Upper lobe of left lung (tissue), 6 donors: ENCODE measurements around the gene TGFBR3. TPM values are rescaled to one million over a fixed set of nuclear protein-coding genes. Genes with fewer than 3 reads are reported as not detected.
"Not testable (repeated sequence)": the region's sequence is repeated elsewhere in the genome, so short reads cannot be mapped to it uniquely, and the experiment has no call there.

ENCODE experiments used
- ATAC-seq, 2 donors: fragments of 200-7000 bp; cut with Tn5 transposase; one replicate each; pipeline ENCODE4 v1.9.1; 2022; ENCODE audit warnings: mild to moderate bottlenecking in 2 of 2, moderate library complexity in 2 of 2; ENCODE audit not compliant: low FRiP score in 2 of 2
- DNase-seq, 2 donors: peaks; one replicate each; pipeline ENCODE4 v3.0.0-alpha.2; 2019 to 2020
- H3K27ac ChIP-seq, 4 donors: fragments of 200-600 bp; sonication (generic); one replicate each; pipeline ENCODE4 v1.5.1; 2016 to 2019
- H3K27me3 ChIP-seq, 4 donors: fragments of 200-600 bp; sonication (generic); one replicate each; pipeline ENCODE4 v1.5.1; 2017 to 2019
- H3K36me3 ChIP-seq, 4 donors: fragments of 200-600 bp; sonication (generic); one replicate each; pipeline ENCODE4 v1.5.1; 2016 to 2019
- H3K4me1 ChIP-seq, 4 donors: fragments of 200-600 bp; sonication (generic); one replicate each; pipeline ENCODE4 v1.5.1; 2018 to 2019
- H3K4me3 ChIP-seq, 4 donors: fragments of 200-600 bp; sonication (generic); one replicate each; pipeline ENCODE4 v1.5.1; 2017 to 2019; ENCODE audit warnings: mild to moderate bottlenecking in 2 of 4, moderate library complexity in 1 of 4
- H3K9me3 ChIP-seq, 4 donors: fragments of 200-600 bp; sonication (generic); one replicate each; pipeline ENCODE4 v1.5.1; 2018 to 2019
- EP300 ChIP-seq, 4 donors: sonication (generic); formaldehyde crosslinking; IDR thresholded peaks; one replicate each; pipeline ENCODE4 v1.5.1; 2017; ENCODE audit warnings: antibody characterized with exemption in 4 of 4, control low read depth in 2 of 4
- POLR2A ChIP-seq, 4 donors: fragments of 450-650 bp; IDR thresholded peaks; one replicate each; pipeline ENCODE4 v1.5.1; 2016 to 2017; ENCODE audit warnings: antibody characterized with exemption in 4 of 4, mild to moderate bottlenecking in 2 of 4
- POLR2AphosphoS5 ChIP-seq, 2 donors: sonication (generic); formaldehyde crosslinking; IDR thresholded peaks; one replicate each; pipeline ENCODE4 v1.5.1; 2017; ENCODE audit warnings: antibody characterized with exemption in 2 of 2
- WGBS, 2 donors: methylation state at CpG; one replicate each; pipeline ENCODE4 v1.1.5; 2017 to 2018; 5-methylcytosine and 5-hydroxymethylcytosine counted together
- total RNA-seq, 6 donors: library from RNA; depleted of rRNA in 4 of 6; stranded (reverse); fragments of >200 nt in 4 of 6; gene quantifications; one replicate each; pipeline versions ENCODE4 v1.1.0 to v1.2.1, GENCODE V29; 2016 to 2021
- TF ChIP-seq, protein P1 (sequence below), 6 experiments: fragments of 450-650 bp in 4 of 6; fragments of 200-600 bp in 2 of 6; sonication (generic) in 2 of 6; IDR thresholded peaks; one replicate each; pipeline ENCODE4 v1.5.1; 2016 to 2019; ENCODE audit warnings: antibody characterized with exemption in 6 of 6
- donor health status: DM: no; HTN: no; CAD: no; lungs with moderate emphysema.
- donor health status: DM: no; HTN: yes; CAD: no; lungs with severe emphysema.

Gene TGFBR3
- total RNA-seq, 6 donors from 2014 or later, result 33.5 to 78.3 (median 57.1) TPM

DNA sequence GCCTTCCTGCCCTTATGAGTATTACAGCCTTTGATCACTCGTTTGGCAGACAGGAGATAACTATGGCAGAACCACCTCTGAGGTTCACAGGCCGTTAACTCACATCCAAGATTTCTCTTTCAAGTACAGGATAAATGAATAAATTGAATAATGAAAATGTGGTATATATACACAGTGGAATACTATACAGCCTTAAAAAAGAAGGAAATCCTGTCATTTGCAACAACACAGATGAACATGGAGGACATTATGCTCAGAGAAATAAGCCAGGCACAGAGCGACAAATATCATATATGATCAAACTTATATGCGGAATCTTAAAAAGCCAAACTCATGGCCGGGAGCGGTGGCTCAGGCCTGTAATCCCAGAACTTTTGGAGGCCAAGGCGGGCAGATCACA lies 32.6 kb downstream of the TGFBR3 start:
- Histone ChIP-seq H3K4me3 (no peak overlapping the region), H3K4me1 (peaks cover 9 to 17% (median 12%) of the 10 kb centered on the region in 4 donors), H3K9me3 (no peaks in the 10 kb centered on the region), H3K36me3 (no peaks in the 10 kb centered on the region), H3K27me3 (no peaks in the 10 kb centered on the region), H3K27ac (no peak overlapping the region)
- TF ChIP-seq, protein P1, sequence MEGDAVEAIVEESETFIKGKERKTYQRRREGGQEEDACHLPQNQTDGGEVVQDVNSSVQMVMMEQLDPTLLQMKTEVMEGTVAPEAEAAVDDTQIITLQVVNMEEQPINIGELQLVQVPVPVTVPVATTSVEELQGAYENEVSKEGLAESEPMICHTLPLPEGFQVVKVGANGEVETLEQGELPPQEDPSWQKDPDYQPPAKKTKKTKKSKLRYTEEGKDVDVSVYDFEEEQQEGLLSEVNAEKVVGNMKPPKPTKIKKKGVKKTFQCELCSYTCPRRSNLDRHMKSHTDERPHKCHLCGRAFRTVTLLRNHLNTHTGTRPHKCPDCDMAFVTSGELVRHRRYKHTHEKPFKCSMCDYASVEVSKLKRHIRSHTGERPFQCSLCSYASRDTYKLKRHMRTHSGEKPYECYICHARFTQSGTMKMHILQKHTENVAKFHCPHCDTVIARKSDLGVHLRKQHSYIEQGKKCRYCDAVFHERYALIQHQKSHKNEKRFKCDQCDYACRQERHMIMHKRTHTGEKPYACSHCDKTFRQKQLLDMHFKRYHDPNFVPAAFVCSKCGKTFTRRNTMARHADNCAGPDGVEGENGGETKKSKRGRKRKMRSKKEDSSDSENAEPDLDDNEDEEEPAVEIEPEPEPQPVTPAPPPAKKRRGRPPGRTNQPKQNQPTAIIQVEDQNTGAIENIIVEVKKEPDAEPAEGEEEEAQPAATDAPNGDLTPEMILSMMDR (IDR thresholded peaks at IDR 0.05), result no peak
- TF ChIP-seq POLR2AphosphoS5 (IDR thresholded peaks at IDR 0.05), result no peak
- no peak for TF ChIP-seq EP300 (IDR thresholded peaks at IDR 0.05)
- no peak for TF ChIP-seq POLR2A (IDR thresholded peaks at IDR 0.05)
- 91 to 93% methylated on average over 7 of the region's 7 CpGs for WGBS, 2 donors
- DNase-seq (no peak), ATAC-seq (no peak)

DNA sequence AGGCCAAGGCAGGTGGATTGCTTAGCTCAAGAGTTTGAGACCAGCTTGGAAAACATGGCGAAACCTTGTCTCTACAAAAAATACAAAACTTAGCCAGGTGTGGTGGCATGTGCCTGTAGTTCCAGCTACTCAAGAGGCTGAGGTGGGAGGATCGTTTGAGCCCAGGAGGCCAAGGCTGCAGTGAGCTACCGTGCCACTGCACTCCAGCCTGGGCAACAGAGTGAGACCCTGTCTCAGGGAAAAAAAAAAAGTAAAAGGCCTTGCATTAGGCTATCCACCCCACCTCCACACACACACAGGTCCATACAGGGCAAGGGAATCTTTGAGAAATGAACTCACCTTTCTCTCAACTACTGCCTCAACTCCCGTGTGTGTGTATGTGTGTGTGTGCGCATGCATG lies 33.9 kb downstream of the TGFBR3 start:
- ATAC-seq, DNase-seq: not testable (repeated sequence)

DNA sequence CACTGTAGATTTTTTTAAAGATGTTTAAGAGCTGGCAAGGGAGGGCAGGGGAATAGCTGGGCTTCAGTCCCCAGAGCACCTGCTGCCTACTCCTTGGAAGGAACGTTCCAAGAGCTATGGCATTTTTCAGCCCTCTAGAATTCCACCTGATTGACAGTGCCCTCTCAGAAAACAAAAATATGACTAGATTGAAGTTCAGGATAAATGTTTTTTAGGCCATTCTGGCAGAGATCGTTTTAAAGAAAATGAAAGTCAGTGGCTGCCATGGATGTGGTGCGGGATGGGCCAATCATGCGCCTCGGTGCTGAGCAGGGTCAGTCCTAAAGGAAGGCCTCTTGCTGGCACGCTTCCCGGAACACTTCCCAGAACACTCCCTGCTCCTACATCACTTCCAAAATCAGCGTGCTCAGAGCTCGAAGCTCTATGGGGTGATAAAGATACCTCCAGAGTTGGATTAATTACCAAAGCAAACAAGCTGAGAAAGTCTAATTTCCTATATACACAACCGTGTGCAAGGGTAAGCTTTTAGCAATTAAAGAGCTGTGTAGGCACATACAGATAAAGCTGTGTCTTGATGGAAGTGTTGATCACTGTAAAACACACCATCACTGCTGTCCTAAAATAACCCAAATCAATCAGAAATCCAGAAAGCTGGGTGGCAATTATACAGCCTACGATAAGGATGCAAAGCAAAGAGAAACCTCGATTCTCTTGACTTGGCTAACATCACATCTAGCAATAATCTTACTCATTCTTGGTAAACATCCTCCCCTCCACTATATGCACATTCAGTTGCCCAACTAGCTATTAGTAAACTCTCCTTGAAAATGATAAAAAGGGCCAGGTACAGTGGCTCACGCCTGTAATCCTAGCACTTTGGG lies 34.6 kb downstream of the TGFBR3 start:
- Histone ChIP-seq H3K36me3 (no peaks in the 10 kb centered on the region), H3K4me1 (peaks cover 9 to 23% (median 18%) of the 10 kb centered on the region in 4 donors), H3K27me3 (no peaks in the 10 kb centered on the region), H3K27ac (peak overlapping the region; percentile 57 to 79 (median 76)), H3K4me3 (peak overlapping the region in 3 of 4 donors; percentile 12 to 37 (median 22)), H3K9me3 (no peaks in the 10 kb centered on the region)
- DNase-seq (peak; percentile 22 to 92), ATAC-seq (peak; percentile 89)
- WGBS, 2 donors, result 30 to 48% methylated on average over 13 of the region's 13 CpGs
- TF ChIP-seq, protein P1 (IDR thresholded peaks at IDR 0.05), result no peak
- TF ChIP-seq POLR2A (IDR thresholded peaks at IDR 0.05) (no peak), EP300 (IDR thresholded peaks at IDR 0.05) (peak in 1 of 4 donors; percentile 24), POLR2AphosphoS5 (IDR thresholded peaks at IDR 0.05) (peak; percentile 35 to 53)

More for the DNA sequence above, 33.9 kb downstream of the TGFBR3 start:
- WGBS, 2 donors, result 86 to 94% methylated on average over 5 of the region's 5 CpGs
- not testable (repeated sequence) for H3K27me3 ChIP-seq, H3K9me3 ChIP-seq, H3K4me3 ChIP-seq, H3K36me3 ChIP-seq
- Histone ChIP-seq H3K27ac (peak overlapping the region; percentile 57 to 79 (median 76)), H3K4me1 (peaks cover 9 to 18% (median 13%) of the 10 kb centered on the region in 4 donors)

DNA sequence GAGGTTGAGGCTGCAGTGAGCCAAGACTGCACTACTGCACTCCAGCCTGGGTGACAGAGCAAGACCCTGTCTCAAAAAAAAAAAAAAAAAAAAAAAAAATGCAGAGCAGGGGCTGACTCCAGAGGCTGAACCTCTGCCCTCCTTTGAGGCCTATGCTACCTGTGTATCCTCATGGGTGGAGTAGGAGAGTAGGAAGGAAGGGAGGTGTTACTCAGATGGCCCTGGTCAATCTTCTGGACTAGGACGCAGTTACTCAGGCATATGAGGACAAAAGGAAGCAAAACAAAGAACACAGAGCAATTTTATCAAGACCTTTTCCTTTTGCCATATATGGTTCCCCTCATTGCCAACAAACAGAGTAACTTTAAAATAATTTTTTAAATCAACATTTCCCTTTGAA lies 35.2 kb downstream of the TGFBR3 start:
- no peaks in the 10 kb centered on the region for H3K27me3 ChIP-seq
- peak overlapping the region in 3 of 4 donors; percentile 12 to 37 (median 22) for H3K4me3 ChIP-seq
- ATAC-seq (no peak), DNase-seq (no peak)
- no peak for TF ChIP-seq POLR2AphosphoS5 (IDR thresholded peaks at IDR 0.05)
- TF ChIP-seq, protein P1 (IDR thresholded peaks at IDR 0.05), result no peak
- WGBS, 2 donors, result 31 to 88% methylated on average over 1 of the region's 1 CpG
- H3K4me1 ChIP-seq, result peaks cover 16 to 30% (median 25%) of the 10 kb centered on the region in 4 donors
- no peaks in the 10 kb centered on the region for H3K9me3 ChIP-seq
- H3K27ac ChIP-seq, result peak overlapping the region; percentile 57 to 79 (median 76)
- no peaks in the 10 kb centered on the region for H3K36me3 ChIP-seq

DNA sequence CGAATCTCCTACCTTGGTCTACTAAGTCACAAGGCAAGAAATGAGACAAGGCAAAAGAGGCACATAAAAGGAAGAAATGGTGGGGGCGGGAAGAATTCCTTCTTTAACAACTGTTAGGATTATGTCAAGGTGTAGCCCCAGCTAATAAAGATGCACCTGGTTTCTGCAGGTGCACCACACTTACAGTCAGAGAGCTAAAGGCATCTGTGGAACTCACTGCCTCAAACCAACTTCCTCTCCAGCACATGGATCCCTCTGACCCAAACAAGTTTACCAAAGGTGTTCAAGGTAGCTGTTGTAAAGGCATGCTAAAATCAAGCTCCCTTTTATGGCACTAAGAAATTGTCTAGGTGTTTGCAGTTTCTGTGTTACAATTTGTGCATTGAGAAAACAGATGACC lies 38.1 kb downstream of the TGFBR3 start:
- H3K4me1 ChIP-seq, result peaks cover 25 to 41% (median 31%) of the 10 kb centered on the region in 4 donors

More for the DNA sequence above, 38.1 kb downstream of the TGFBR3 start:
- Histone ChIP-seq H3K4me3 (no peak overlapping the region), H3K27me3 (no peaks in the 10 kb centered on the region), H3K9me3 (no peaks in the 10 kb centered on the region), H3K27ac (no peak overlapping the region), H3K36me3 (no peaks in the 10 kb centered on the region)
- 68 to 72% methylated on average over 2 of the region's 2 CpGs for WGBS, 2 donors
- no peak for DNase-seq
- TF ChIP-seq, protein P1 (IDR thresholded peaks at IDR 0.05), result no peak
- TF ChIP-seq POLR2A (IDR thresholded peaks at IDR 0.05) (no peak), EP300 (IDR thresholded peaks at IDR 0.05) (no peak), POLR2AphosphoS5 (IDR thresholded peaks at IDR 0.05) (no peak)
- ATAC-seq, result no peak
